Activated T-cell treated with anti-CD3 and anti-CD28 coated beads for 48 hours (primary cell): Measurements from ENCODE around the gene COX18.
A peak's percentile ranks its signal among the peaks of the same experiment; 100 is the strongest.

Experiments
- DNase-seq: peaks from one replicate; pipeline ENCODE4 v3.0.0-alpha.2; 2020; ENCODE audit warnings: low read depth

The COX18 gene

GRCh38 chr4:73069338-73070073 is at the start of gene COX18:
TSS of gene COX18 (minus strand) at chr4:73069716. CDS start at chr4:73069649, 67 bp downstream.
- DNase-seq, result peak; percentile 94

- no peak for DNase-seq
Measured at GRCh38 chr4:73109493-73109892, 40.0 kb upstream of the COX18 start.

GRCh38 chr4:73104695-73105094 is 35.2 kb upstream of the COX18 start:
- no peak for DNase-seq

- DNase-seq, result no peak
Measured at GRCh38 chr4:73103799-73104503, 34.4 kb upstream of the COX18 start.

- DNase-seq, result no peak
Measured at GRCh38 chr4:73099143-73099542, 29.6 kb upstream of the COX18 start.

GRCh38 chr4:73098713-73099112 is 29.2 kb upstream of the COX18 start:
- no peak for DNase-seq

- no peak for DNase-seq
Measured at GRCh38 chr4:73098016-73098415, 28.5 kb upstream of the COX18 start.

- DNase-seq, result no peak
Measured at GRCh38 chr4:73092868-73093267, 23.4 kb upstream of the COX18 start.

GRCh38 chr4:73090738-73091137 is 21.2 kb upstream of the COX18 start:
- DNase-seq, result no peak

GRCh38 chr4:73087871-73088270 is 18.4 kb upstream of the COX18 start:
- DNase-seq, result no peak

GRCh38 chr4:73086095-73086868 is 16.8 kb upstream of the COX18 start:
- DNase-seq, result no peak

- DNase-seq, result no peak
Measured at GRCh38 chr4:73080789-73081188, 11.3 kb upstream of the COX18 start.

- no peak for DNase-seq
Measured at GRCh38 chr4:73075832-73076231, 6.3 kb upstream of the COX18 start.

- no peak for DNase-seq
Measured at GRCh38 chr4:73070074-73070390, 516 bp upstream of the COX18 start.

GRCh38 chr4:73068491-73069337 is 802 bp downstream of the COX18 start:
- DNase-seq, result no peak

- DNase-seq, result no peak
Measured at GRCh38 chr4:73067971-73068394, 1.5 kb downstream of the COX18 start.

- no peak for DNase-seq
Measured at GRCh38 chr4:73066928-73067327, 2.6 kb downstream of the COX18 start.

- DNase-seq, result no peak
Measured at GRCh38 chr4:73066445-73066844, 3.1 kb downstream of the COX18 start.

- DNase-seq, result no peak
Measured at GRCh38 chr4:73064536-73064935, 5.0 kb downstream of the COX18 start.

- no peak for DNase-seq
Measured at GRCh38 chr4:73055241-73055897, 14.1 kb downstream of the COX18 start.

GRCh38 chr4:73053974-73054480 is 15.5 kb downstream of the COX18 start:
- DNase-seq, result no peak
